Bronchus fibroblast of lung (primary cell): Measurements from ENCODE around the gene FOXD3. TPM values are rescaled to one million over a fixed set of nuclear protein-coding genes. Genes with fewer than 3 reads are reported as not detected.

Experiments
- total RNA-seq: library from RNA; depleted of rRNA; stranded (reverse); fragments of >200 nt; gene quantifications from 2 replicates; pipeline ENCODE4 v1.2.3, GENCODE V29; 2015

The FOXD3 gene
- not detected in 2 replicates for total RNA-seq

DNA sequence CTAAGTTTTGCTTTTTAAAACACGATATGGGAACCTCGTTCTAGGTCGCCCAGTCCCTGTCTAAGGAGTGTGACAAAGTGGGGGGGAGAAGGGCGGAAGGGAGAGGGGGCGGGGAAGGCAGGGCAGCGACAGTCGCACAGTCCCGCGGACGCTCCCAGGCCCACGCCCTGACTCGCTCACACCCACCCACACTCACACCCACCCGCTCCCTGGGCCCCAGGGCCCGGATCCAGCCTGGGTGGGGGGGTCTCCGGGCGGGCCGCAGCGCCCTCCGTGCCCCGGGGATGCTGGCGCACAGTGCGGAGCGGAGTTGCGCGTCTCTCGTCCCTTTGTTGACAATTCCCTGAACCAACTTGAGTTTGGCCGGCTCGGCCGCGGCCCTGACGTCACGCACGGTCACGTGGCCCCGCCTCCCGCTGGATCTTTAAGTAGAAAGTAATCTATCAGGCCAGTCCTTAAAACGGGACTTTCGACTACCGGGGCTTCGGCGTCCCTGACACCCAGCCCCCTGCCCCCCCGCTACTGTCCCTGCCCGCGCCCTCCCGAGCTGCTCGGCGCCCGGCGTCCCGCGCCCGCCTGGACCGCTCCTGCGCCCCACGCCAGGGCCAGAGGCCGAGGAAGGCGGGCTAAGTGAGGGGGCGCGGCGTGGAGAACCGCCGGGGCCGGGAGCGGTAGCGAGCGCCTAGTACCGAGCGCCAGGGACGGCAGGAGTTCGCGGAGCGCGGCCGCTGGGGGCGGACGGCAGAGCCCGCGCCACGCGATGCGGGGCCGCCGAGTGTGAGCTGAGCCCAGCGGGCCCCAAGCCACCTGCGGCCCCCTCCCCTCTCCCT lies at the start of gene FOXD3:
Gene FOXD3 (plus strand): TSS at position 454 of the 830 bp plus-strand sequence. CDS start 492 bp downstream, outside the sequence.

DNA sequence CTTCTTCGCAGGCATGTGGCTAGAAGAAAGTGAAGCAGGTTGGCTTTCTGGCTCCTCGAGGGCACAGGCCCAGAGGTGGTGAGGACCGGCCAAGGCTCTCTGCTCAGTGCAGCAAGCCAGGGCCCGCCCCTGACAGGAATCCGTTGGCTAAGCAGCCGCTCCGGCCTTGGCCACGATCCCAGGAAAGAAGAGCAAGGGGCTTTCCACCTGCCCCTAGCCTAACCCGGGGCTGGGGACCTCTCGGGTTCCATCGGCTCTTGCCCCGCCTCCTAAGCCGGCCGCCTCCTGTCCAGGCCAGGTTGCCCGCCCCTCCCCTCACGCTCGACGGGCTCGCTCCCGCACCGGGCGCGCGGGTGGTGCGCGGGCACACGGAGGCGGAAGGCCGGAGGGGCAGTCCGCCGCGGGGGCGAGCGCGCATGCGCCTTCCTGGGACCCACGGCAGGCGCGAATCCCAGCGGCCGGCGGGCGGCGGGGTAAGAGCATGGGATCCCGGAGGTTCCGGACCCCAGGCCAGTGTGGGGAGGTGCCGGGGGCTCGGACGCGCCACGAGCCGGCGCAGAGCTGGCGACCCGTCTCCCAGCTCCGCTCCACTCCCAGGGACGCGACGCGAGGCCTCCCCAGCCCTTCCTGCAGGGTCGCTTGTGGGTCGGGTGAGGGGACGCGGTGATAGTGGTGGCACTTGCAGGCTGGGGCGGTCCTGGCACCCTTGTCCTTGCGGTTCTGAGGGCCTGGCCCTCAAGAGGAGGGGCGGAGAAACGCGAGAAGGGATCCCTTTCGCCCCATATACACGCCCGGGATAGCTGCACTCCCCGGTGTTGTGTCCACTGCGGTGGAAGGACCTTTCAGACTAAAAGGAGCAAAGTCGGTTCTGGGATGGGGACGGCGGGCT lies 45.1 kb downstream of the FOXD3 start, which contains the start of gene ALG6:
Gene ALG6 (plus strand): TSS at position 413 of the 889 bp plus-strand sequence. CDS start 3,351 bp downstream, outside the sequence.

Other genes starting within 250 kb of the FOXD3 start
- gene ALG6, start 45.1 kb downstream of the FOXD3 start, total RNA-seq, result 7.9 and 10.6 TPM in 2 replicates
- 25.0 and 30.3 TPM in 2 replicates for gene ITGB3BP, start 200.7 kb downstream of the FOXD3 start, total RNA-seq
- 4.0 and 5.7 TPM in 2 replicates for gene EFCAB7, start 201.0 kb downstream of the FOXD3 start, total RNA-seq